ENCODE measurements around the gene RBFOX1. TPM values are rescaled to one million over a fixed set of nuclear protein-coding genes. Genes with fewer than 3 reads are reported as not detected.

RBFOX1 gene
- total RNA-seq, 1 donor, result not detected

GRCh38 chr16:7317982-7318381, 14.7 kb upstream of the RBFOX1 start:
- no peak overlapping the region for H3K4me3 ChIP-seq (ENCODE audit: low read depth, low read length)
- TF ChIP-seq CTCF (IDR thresholded peaks at IDR 0.05; ENCODE audit: insufficient read depth, low read length), result no peak
- no peak for DNase-seq (ENCODE audit: low read depth)

DNA sequence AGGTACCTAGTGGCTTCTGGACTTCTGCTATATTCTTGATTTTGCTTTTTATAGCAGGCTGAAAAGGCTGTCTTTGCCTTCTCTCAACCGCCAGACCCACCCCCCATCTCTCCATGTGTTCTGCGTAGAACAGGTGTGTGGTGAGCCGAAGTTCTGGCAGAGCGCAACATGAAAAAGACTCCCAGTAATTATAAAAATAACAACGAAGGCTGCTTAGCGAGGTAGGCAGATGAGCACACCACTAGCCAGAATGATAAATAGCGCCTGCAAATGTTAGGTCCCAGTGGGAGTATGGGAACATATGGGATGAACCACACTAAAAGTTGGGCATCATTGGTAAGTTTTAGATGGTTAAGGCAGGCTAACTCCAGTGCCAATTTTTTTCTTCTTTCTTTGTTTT, 14.0 kb upstream of the RBFOX1 start:
- no peak for DNase-seq (ENCODE audit: low read depth)
- TF ChIP-seq CTCF (IDR thresholded peaks at IDR 0.05; ENCODE audit: insufficient read depth, low read length), result no peak

GRCh38 chr16:7319514-7319913, 13.1 kb upstream of the RBFOX1 start:
- TF ChIP-seq CTCF (IDR thresholded peaks at IDR 0.05; ENCODE audit: insufficient read depth, low read length), result no peak
- DNase-seq (ENCODE audit: low read depth), result no peak
- H3K4me3 ChIP-seq (ENCODE audit: low read depth, low read length), result no peak overlapping the region

More for the DNA sequence above, 14.0 kb upstream of the RBFOX1 start:
- H3K4me3 ChIP-seq (ENCODE audit: low read depth, low read length), result no peak overlapping the region

DNA sequence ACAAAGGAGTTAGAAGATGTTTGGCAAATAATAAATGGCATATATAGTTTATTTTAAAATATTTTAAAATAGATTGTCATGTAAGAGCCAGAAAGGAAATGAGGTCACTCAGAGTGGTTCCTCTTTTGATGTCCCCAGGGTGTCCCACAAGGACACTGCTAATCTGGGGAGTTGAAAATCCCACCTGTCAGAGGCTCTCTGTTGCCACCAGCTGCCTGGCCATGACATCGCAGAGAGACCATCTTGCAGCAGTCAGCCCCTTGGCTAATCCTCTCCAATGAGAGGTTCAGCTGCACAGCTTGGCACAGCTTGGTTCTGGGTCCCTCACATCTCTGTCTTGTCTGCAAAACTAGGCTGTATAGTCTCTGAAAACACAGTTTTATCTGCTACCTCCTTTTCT, 11.0 kb upstream of the RBFOX1 start:
- no peak for TF ChIP-seq CTCF (IDR thresholded peaks at IDR 0.05; ENCODE audit: insufficient read depth, low read length)
- no peak overlapping the region for H3K4me3 ChIP-seq (ENCODE audit: low read depth, low read length)
- DNase-seq (ENCODE audit: low read depth), result no peak

DNA sequence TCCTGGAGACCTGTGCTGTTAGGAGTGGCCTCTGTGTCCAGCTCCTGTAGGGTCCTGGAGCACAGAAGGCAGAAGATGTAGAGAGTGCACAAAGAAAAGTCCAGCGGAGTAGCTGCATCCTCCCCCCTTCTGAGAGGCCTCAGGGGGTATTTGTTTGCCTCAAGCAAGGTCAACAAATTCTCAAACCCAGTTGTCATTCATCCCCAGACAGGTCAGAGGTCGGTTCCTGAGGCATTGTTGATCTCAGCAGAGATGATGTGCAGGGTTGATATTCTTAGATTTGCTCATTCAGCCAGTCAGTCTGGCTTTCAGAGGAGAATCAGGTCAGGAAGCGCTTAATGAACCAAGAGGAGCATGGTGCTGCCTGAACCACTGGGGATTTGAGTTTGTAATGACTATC, 8.3 kb upstream of the RBFOX1 start:
- no peak for DNase-seq (ENCODE audit: low read depth)
- H3K4me3 ChIP-seq (ENCODE audit: low read depth, low read length), result no peak overlapping the region
- no peak for TF ChIP-seq CTCF (IDR thresholded peaks at IDR 0.05; ENCODE audit: insufficient read depth, low read length)

DNA sequence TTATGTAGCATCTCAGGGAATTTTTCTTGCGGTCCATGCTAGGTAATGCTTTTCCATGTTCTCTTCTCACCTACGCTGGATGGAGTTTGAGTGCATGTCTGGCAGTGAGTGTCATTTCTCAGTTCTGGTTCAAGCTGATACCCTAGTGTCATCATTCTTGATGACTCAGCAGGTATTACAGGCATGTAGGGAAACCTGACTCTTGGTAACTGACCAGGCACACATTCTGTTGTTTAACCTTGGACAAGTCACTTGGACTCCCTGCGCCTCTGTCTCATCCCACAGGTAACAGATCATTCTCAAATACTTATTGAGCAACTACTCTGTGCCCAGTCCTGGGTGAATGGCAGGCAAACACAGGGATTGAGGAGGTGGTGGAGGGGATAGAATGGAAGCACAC, 6.8 kb upstream of the RBFOX1 start:
- no peak for TF ChIP-seq CTCF (IDR thresholded peaks at IDR 0.05; ENCODE audit: insufficient read depth, low read length)
- no peak overlapping the region for H3K4me3 ChIP-seq (ENCODE audit: low read depth, low read length)
- DNase-seq (ENCODE audit: low read depth), result no peak

DNA sequence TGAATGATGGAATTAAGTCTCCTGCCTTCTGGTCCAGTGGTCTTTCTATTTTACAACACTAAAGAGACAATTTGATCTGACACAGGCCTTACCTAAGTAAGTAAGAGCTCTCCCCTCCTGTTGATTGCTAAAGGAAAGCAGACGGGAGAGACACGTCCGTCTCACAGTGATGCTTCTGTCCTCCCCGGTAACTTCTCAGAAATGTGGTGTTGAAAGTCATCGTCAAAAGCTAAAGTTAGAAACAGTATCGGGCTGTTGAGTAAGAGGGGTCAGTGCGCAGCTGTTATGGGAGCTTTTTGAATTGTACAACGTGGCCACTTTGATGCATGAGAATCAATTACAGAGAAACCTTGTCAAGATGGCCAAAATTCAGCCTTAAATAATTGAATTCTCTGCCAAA, 1.9 kb upstream of the RBFOX1 start:
- no peak for TF ChIP-seq CTCF (IDR thresholded peaks at IDR 0.05; ENCODE audit: insufficient read depth, low read length)
- DNase-seq (ENCODE audit: low read depth), result no peak
- no peak overlapping the region for H3K4me3 ChIP-seq (ENCODE audit: low read depth, low read length)

Measured in fibroblast of the aortic adventitia (primary cell).